MCF 10A (cell line): Measurements from ENCODE around the gene SDC1. TPM values are rescaled to one million over a fixed set of nuclear protein-coding genes. Genes with fewer than 3 reads are reported as not detected.

Source experiments
- BruUV-seq: library from RNA; stranded (reverse); fragments of 400-500 nt; replicated peaks from 2 replicates; lab custom pipeline; 2021; lab: Mats Ljungman, UMichigan
- CTCF ChIA-PET: fragments of 300-600 bp; sonication (Branson Sonifier 250); formaldehyde crosslinking; extraction: SDS; loops from one replicate; lab custom pipeline; 2021; ENCODE audit warnings: antibody characterized with exemption, inconsistent platforms; lab: Yijun Ruan, JAX
- POLR2A ChIA-PET: fragments of 300-600, 350-650 bp; sonication (Branson Sonifier 250); formaldehyde crosslinking; extraction: SDS; loops from one replicate; lab custom pipeline; 2020; ENCODE audit warnings: antibody characterized with exemption, inconsistent platforms; lab: Yijun Ruan, JAX
- DNase-seq: peaks from one replicate; pipeline ENCODE4 v3.0.0-alpha.2; 2018; ENCODE audit not compliant: unreplicated experiment
- H3K27ac Mint-ChIP-seq: one replicate; pipeline ENCODE4 v1.8.0; 2022; ENCODE audit warnings: mild to moderate bottlenecking, low read depth, mixed read lengths; ENCODE audit not compliant: unreplicated experiment
- H3K27me3 Mint-ChIP-seq: one replicate; pipeline ENCODE4 v1.8.0; 2022; ENCODE audit warnings: mixed read lengths; ENCODE audit not compliant: insufficient read depth, unreplicated experiment
- H3K36me3 Mint-ChIP-seq: one replicate; pipeline ENCODE4 v1.8.0; 2022; ENCODE audit warnings: mild to moderate bottlenecking, moderate library complexity, mixed read lengths; ENCODE audit not compliant: insufficient read depth, unreplicated experiment
- H3K4me1 Mint-ChIP-seq: one replicate; pipeline ENCODE4 v1.8.0; 2022; ENCODE audit warnings: mixed read lengths; ENCODE audit not compliant: insufficient read depth, unreplicated experiment
- H3K4me3 Mint-ChIP-seq: one replicate; pipeline ENCODE4 v1.8.0; 2022; ENCODE audit warnings: mild to moderate bottlenecking, moderate library complexity, mixed read lengths; ENCODE audit not compliant: unreplicated experiment
- H3K9me3 Mint-ChIP-seq: one replicate; pipeline ENCODE4 v1.8.0; 2022; ENCODE audit warnings: mixed read lengths; ENCODE audit not compliant: unreplicated experiment
- CTCF ChIP-seq: fragments of 200-600 bp; IDR thresholded peaks from one replicate; pipeline ENCODE4 v1.8.0; 2022; ENCODE audit warnings: antibody characterized with exemption, mild to moderate bottlenecking; ENCODE audit not compliant: unreplicated experiment
- intact Hi-C: fragments of 100-400 bp; cut with micrococcal nuclease; formaldehyde crosslinking; loops from 2 replicates; pipeline ENCODE4 v1.14.1; 2022
- total RNA-seq: library from RNA; stranded (reverse); gene quantifications from 2 replicates; pipeline ENCODE4 v1.2.3, GENCODE V29; 2022

Gene SDC1
- total RNA-seq, 1 experiment from 2014 or later, result 232 TPM

- intact Hi-C loops, result no loop called here
- no peaks in the 10 kb centered on the region for H3K36me3 Mint-ChIP-seq
- no peak for TF ChIP-seq CTCF
- peaks cover 39% of the 10 kb centered on the region for H3K4me1 Mint-ChIP-seq
- no peaks in the 10 kb centered on the region for H3K9me3 Mint-ChIP-seq
- no peaks in the 10 kb centered on the region for H3K27me3 Mint-ChIP-seq
- H3K27ac Mint-ChIP-seq, result no peak overlapping the region
- no TSS peak for BruUV-seq
- POLR2A ChIA-PET, result interaction anchor here (1.1 to 5.5 kb wide), 12 partner anchors 16 to 129 kb away, joined by 3 to 77 read pairs (median 7); partner anchors contain the start of genes LAPTM4A and SDC1
- H3K4me3 Mint-ChIP-seq, result no peak overlapping the region
- CTCF ChIA-PET, result interaction anchor here (0.7 to 5.1 kb wide), 11 partner anchors 16 to 110 kb away, joined by 3 to 57 read pairs (median 27); partner anchors contain the start of gene SDC1
- DNase-seq, result no peak
These were observed 44.0 kb downstream of the SDC1 start for GRCh38 chr2:20180676-20181648.

GRCh38 chr2:20179755-20180594 is 45.0 kb downstream of the SDC1 start:
- ChIA-PET POLR2A (interaction anchor here (0.6 to 5.5 kb wide), 16 partner anchors 12 to 128 kb away, joined by 3 to 77 read pairs (median 7); partner anchors contain the start of genes LAPTM4A and SDC1), CTCF (interaction anchor here (0.5 to 5.1 kb wide), 28 partner anchors 10 to 493 kb away, joined by 3 to 57 read pairs (median 4); partner anchors contain the start of gene SDC1)
- H3K9me3 Mint-ChIP-seq, result no peaks in the 10 kb centered on the region
- no peaks in the 10 kb centered on the region for H3K27me3 Mint-ChIP-seq
- H3K36me3 Mint-ChIP-seq, result no peaks in the 10 kb centered on the region
- DNase-seq, result peak; percentile 94
- intact Hi-C loops, result loop anchor here (1.0 kb wide), 2 partner anchors 45 to 111 kb away; partner anchors contain the start of gene SDC1
- peak; percentile 49 for TF ChIP-seq CTCF
- H3K4me1 Mint-ChIP-seq, result peaks cover 39% of the 10 kb centered on the region
- peak overlapping the region; percentile 67 for H3K27ac Mint-ChIP-seq
- no TSS peak for BruUV-seq
- no peak overlapping the region for H3K4me3 Mint-ChIP-seq

DNA sequence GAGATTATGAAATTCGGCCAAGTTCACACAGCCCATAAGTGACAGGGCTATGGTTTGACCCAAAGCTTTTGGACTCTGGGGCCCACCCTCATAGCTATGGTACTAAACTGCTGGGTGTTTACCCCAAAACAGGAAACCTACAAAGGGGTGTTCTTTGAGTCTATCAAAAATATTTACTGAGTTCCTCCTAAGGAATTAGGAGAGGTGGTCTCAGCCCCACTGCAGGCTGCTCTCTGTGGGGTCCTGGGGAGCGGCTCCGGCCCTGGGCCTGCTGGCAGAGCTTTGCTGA is 45.5 kb downstream of the SDC1 start:
- TF ChIP-seq CTCF, result no peak
- H3K4me3 Mint-ChIP-seq, result no peak overlapping the region

More for the DNA sequence above, 45.5 kb downstream of the SDC1 start:
- ChIA-PET CTCF (interaction anchor here (0.5 to 5.1 kb wide), 22 partner anchors 11 to 119 kb away, joined by 3 to 57 read pairs (median 6); partner anchors contain the start of gene SDC1), POLR2A (interaction anchor here (1.2 to 5.5 kb wide), 12 partner anchors 11 to 128 kb away, joined by 3 to 77 read pairs (median 8); partner anchors contain the start of genes LAPTM4A and SDC1)
- Mint-ChIP-seq H3K27ac (peak overlapping the region; percentile 67), H3K36me3 (no peaks in the 10 kb centered on the region), H3K4me1 (peaks cover 37% of the 10 kb centered on the region), H3K9me3 (no peaks in the 10 kb centered on the region), H3K27me3 (no peaks in the 10 kb centered on the region)
- BruUV-seq, result no TSS peak
- intact Hi-C loops, result loop anchor here (1.0 kb wide), 2 partner anchors 46 to 112 kb away; partner anchors contain the start of gene SDC1
- DNase-seq, result no peak
